KMS-11 (cell line): ENCODE measurements around the gene OLFML1.

ENCODE experiments used
- H2AFZ ChIP-seq: fragments of 200-600 bp; sonication (generic); 2 replicates; pipeline ENCODE4 v1.6.1; 2016; ENCODE audit warnings: antibody characterized with exemption, mixed run types, low read depth
- H3K27ac ChIP-seq: fragments of 200-600 bp; sonication (generic); 2 replicates; pipeline ENCODE4 v1.6.1; 2016; ENCODE audit warnings: mild to moderate bottlenecking, mixed run types
- H3K27me3 ChIP-seq: fragments of 200-600 bp; sonication (generic); 2 replicates; pipeline ENCODE4 v1.6.1; 2017; ENCODE audit warnings: mild to moderate bottlenecking, low read depth, mixed run types, moderate library complexity; ENCODE audit not compliant: insufficient read depth
- H3K36me3 ChIP-seq: fragments of 200-600 bp; sonication (generic); 2 replicates; pipeline ENCODE4 v1.6.1; 2017; ENCODE audit warnings: mild to moderate bottlenecking, mixed run types; ENCODE audit not compliant: insufficient read depth
- H3K4me1 ChIP-seq: fragments of 200-600 bp; sonication (generic); 2 replicates; pipeline ENCODE4 v1.6.1; 2016; ENCODE audit warnings: mild to moderate bottlenecking, low read depth, mixed run types; ENCODE audit not compliant: poor library complexity, severe bottlenecking
- H3K4me2 ChIP-seq: fragments of 200-600 bp; sonication (generic); 2 replicates; pipeline ENCODE4 v1.7.0; 2016; ENCODE audit warnings: mild to moderate bottlenecking, mixed run types
- H3K4me3 ChIP-seq: fragments of 200-600 bp; sonication (generic); IDR thresholded peaks from 2 replicates; pipeline ENCODE4 v1.6.1; 2017; ENCODE audit warnings: low read depth, low read length, mixed read lengths; ENCODE audit not compliant: insufficient read depth
- H3K79me2 ChIP-seq: fragments of 200-600 bp; sonication (generic); 2 replicates; pipeline ENCODE4 v1.6.1; 2016; ENCODE audit warnings: low read depth, mixed run types; ENCODE audit not compliant: insufficient read depth
- H3K9ac ChIP-seq: fragments of 200-600 bp; sonication (generic); 2 replicates; pipeline ENCODE4 v1.6.1; 2016; ENCODE audit warnings: mild to moderate bottlenecking, mixed run types
- H4K20me1 ChIP-seq: fragments of 200-600 bp; sonication (generic); 2 replicates; pipeline ENCODE4 v1.6.1; 2016; ENCODE audit warnings: mild to moderate bottlenecking, mixed run types; ENCODE audit not compliant: insufficient read depth
- CTCF ChIP-seq: fragments of 200-600 bp; sonication (generic); conservative IDR thresholded peaks from 2 replicates; pipeline ENCODE4 v1.6.1; 2017; ENCODE audit warnings: low read depth, mild to moderate bottlenecking, antibody characterized with exemption, low read length, moderate library complexity, mixed read lengths

Gene OLFML1

GRCh38 chr11:7448201-7448600 lies 37.1 kb upstream of the OLFML1 start:
- Histone ChIP-seq H3K9ac (no peak overlapping the region), H3K4me2 (no peak overlapping the region), H3K79me2 (no peaks in the 10 kb centered on the region), H4K20me1 (no peaks in the 10 kb centered on the region), H2AFZ (no peak overlapping the region), H3K4me3 (no peak overlapping the region), H3K36me3 (no peaks in the 10 kb centered on the region), H3K27me3 (no peaks in the 10 kb centered on the region), H3K4me1 (no peaks in the 10 kb centered on the region), H3K27ac (no peak overlapping the region)
- TF ChIP-seq CTCF, result no peak

DNA sequence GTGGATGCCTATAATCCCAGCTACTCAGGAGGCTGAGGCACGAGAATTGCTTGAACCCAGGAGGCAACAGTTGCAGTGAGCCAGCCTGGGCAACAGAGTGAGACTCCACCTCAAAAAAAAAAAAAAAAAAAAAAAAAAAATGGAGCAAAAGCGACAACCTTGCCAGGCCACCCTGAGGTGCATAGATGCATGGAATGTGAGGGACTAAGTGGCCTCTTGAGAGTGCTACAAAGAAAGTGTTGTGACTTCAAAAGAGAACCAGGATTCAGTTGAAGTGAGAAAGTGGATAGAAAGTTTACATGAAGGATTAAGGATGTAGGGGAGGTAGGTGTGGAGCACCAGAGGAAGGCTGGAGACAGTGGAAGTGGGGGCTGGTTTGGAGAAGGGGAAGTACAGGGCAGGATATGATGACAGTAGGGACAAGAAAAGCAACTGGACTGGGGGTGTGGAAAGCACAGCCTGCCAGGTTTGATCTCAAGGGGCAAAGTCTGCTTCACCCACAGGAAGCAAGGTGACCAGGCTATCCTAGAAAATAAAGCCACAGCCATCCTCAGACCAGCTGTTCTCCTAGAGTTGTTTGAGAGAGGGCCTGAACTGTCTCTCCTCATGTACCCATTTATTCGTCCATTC lies 36.0 kb upstream of the OLFML1 start:
- no peaks in the 10 kb centered on the region for H3K79me2 ChIP-seq
- H3K27ac ChIP-seq, result no peak overlapping the region

GRCh38 chr11:7449841-7450214 lies 35.5 kb upstream of the OLFML1 start:
- TF ChIP-seq CTCF, result no peak
- Histone ChIP-seq H3K4me2 (no peak overlapping the region), H3K79me2 (no peaks in the 10 kb centered on the region), H3K4me3 (no peak overlapping the region), H4K20me1 (no peaks in the 10 kb centered on the region), H3K27ac (no peak overlapping the region), H3K9ac (no peak overlapping the region), H3K4me1 (no peaks in the 10 kb centered on the region), H2AFZ (no peak overlapping the region), H3K36me3 (no peaks in the 10 kb centered on the region), H3K27me3 (no peaks in the 10 kb centered on the region)

More for the DNA sequence above, 36.0 kb upstream of the OLFML1 start:
- Histone ChIP-seq H3K36me3 (no peaks in the 10 kb centered on the region), H3K27me3 (no peaks in the 10 kb centered on the region), H3K4me2 (no peak overlapping the region), H3K9ac (no peak overlapping the region), H3K4me3 (no peak overlapping the region), H3K4me1 (no peaks in the 10 kb centered on the region), H4K20me1 (no peaks in the 10 kb centered on the region), H2AFZ (no peak overlapping the region)
- no peak for TF ChIP-seq CTCF

GRCh38 chr11:7450836-7451235 lies 34.5 kb upstream of the OLFML1 start:
- Histone ChIP-seq H2AFZ (no peak overlapping the region), H3K36me3 (no peaks in the 10 kb centered on the region), H3K27me3 (no peaks in the 10 kb centered on the region), H3K9ac (no peak overlapping the region), H4K20me1 (no peaks in the 10 kb centered on the region), H3K4me1 (no peaks in the 10 kb centered on the region), H3K4me3 (no peak overlapping the region), H3K27ac (no peak overlapping the region), H3K79me2 (no peaks in the 10 kb centered on the region), H3K4me2 (no peak overlapping the region)
- TF ChIP-seq CTCF, result no peak
